Dendritic cell treated with granulocyte-macrophage colony-stimulating factor and Interleukin-4, amounts not matched to agents 40 ng/mL and 50 ng/mL, for 4 days (primary cell): ENCODE measurements around the gene RTRAF.

Source experiments
- H3K27ac Mint-ChIP-seq: one replicate; pipeline ENCODE4 v1.8.0; 2022; ENCODE audit warnings: mild to moderate bottlenecking, mixed read lengths
- H3K27me3 Mint-ChIP-seq: one replicate; pipeline ENCODE4 v1.8.0; 2022; ENCODE audit warnings: mild to moderate bottlenecking, mixed read lengths
- H3K36me3 Mint-ChIP-seq: one replicate; pipeline ENCODE4 v1.8.0; 2022; ENCODE audit warnings: low read depth, mixed read lengths
- H3K4me1 Mint-ChIP-seq: one replicate; pipeline ENCODE4 v1.8.0; 2022; ENCODE audit warnings: low read depth, mixed read lengths
- H3K4me3 Mint-ChIP-seq: one replicate; pipeline ENCODE4 v1.8.0; 2022; ENCODE audit warnings: mild to moderate bottlenecking, moderate library complexity, mixed read lengths
- H3K9me3 Mint-ChIP-seq: one replicate; pipeline ENCODE4 v1.8.0; 2022; ENCODE audit warnings: mixed read lengths
- intact Hi-C: fragments of 100-400 bp; cut with micrococcal nuclease; formaldehyde crosslinking; loops from one replicate; pipeline ENCODE4 v1.15.0; 2022

The RTRAF gene

DNA sequence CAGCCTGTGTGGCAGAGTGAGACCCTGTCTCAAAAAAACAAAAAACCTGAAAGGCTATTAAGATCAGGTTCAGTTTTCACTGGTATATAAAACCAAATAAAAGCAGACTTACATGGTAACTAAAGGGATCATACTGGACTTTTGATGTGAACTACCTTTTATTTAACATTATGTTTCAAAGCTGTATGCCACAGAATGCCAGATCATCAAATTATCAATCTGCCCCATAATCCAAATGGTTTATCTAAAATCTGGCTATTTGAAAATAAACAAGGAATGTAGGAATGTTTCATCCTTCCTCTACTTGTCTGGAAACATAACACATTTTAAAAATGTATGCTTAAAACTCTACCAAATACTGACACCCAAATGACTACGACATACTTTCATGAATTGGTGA is 65.3 kb downstream of the RTRAF start:
- Mint-ChIP-seq H3K4me1 (no peaks in the 10 kb centered on the region), H3K27ac (no peak overlapping the region), H3K4me3 (no peak overlapping the region), H3K9me3 (no peaks in the 10 kb centered on the region), H3K36me3 (no peaks in the 10 kb centered on the region), H3K27me3 (peaks cover 2% of the 10 kb centered on the region)
- intact Hi-C loops = no loop called here

DNA sequence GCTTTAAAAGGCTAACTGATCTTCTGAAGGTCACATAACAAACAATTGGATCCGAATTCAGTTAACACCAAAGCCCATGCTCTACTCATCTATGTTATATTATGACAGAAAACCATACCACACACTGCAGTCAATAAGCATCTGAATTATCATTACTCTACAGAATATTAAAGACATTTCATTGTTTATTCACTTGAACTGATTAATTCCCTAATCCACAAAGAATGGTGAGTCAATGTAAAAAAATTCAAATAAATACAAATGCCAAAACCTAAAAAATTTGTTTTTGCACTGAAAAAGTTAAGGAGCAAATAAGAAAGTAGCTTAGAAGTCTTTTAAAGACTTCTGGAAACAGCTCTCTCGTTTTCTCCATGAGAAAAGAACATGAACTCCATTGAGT is 65.8 kb downstream of the RTRAF start:
- Mint-ChIP-seq H3K27me3 (peaks cover 2% of the 10 kb centered on the region), H3K27ac (no peak overlapping the region), H3K36me3 (no peaks in the 10 kb centered on the region), H3K9me3 (no peaks in the 10 kb centered on the region), H3K4me1 (peaks cover 3% of the 10 kb centered on the region), H3K4me3 (no peak overlapping the region)
- intact Hi-C loops = no loop called here

DNA sequence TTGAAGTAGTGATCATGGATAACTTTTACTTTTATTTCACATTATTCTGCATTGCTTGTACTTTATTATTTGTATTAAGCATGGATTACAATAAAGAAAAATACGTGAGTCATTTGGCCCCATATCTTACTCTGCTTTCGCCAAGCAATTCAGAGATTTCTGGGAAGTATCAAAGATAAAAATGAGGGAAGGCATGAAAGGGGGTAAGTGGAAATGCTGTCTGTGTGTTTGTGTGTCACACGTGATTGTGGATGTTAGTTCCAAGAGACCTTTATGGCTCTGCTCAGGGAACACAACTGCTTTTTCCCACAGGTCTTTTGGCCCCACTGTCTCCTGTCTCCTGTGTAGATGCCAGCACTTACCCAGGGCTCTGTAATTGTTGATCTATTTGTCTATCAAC is 69.0 kb downstream of the RTRAF start:
- Mint-ChIP-seq H3K27me3 (peaks cover 7% of the 10 kb centered on the region), H3K27ac (no peak overlapping the region), H3K9me3 (no peaks in the 10 kb centered on the region), H3K4me1 (peaks cover 5% of the 10 kb centered on the region), H3K36me3 (no peaks in the 10 kb centered on the region), H3K4me3 (no peak overlapping the region)
- intact Hi-C loops = no loop called here

DNA sequence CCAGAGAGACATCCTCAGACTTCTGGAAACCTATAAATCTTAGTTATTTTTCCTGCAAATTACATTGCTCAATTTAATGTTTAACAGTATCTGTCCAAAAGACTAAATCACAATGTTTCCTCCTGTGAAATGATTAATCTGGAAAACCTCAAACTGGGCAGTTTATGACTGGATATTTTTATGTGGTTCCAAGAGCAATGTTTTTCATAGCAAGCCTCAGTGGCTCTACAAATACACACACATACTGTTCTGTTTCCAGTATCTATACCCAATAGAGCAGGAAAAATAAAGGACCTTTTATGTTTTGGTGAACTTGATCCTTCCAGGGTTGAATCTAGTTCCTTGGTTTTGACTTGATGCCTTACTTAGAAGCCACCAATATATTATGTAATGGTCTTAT is 70.3 kb downstream of the RTRAF start:
- H3K27ac Mint-ChIP-seq = no peak overlapping the region
- intact Hi-C loops = no loop called here

DNA sequence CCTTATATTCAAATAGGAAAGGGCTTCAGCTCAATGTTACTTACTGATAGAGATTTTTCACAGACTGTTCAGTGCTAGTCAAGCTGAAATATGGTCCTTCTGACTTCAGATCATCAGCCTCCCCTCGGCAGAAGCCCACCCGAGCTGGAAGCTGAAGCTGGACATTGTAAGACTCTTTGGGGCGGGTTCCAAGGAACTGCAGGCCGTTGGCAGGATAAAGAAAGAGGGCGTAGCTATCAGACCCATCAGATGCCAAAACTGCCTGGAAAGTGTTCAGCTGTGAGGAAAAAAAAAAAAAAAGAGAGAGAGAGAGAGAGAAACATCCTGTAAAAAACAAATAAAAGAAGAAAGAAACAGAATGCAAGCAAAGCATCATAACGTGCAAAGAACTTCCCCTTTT is 70.7 kb downstream of the RTRAF start:
- Mint-ChIP-seq H3K27ac (no peak overlapping the region), H3K9me3 (no peaks in the 10 kb centered on the region)
- intact Hi-C loops = no loop called here

More for the DNA sequence above, 70.3 kb downstream of the RTRAF start:
- H3K27me3 Mint-ChIP-seq = peaks cover 8% of the 10 kb centered on the region
- H3K4me3 Mint-ChIP-seq = no peak overlapping the region
- no peaks in the 10 kb centered on the region for H3K9me3 Mint-ChIP-seq
- peaks cover 5% of the 10 kb centered on the region for H3K4me1 Mint-ChIP-seq
- no peaks in the 10 kb centered on the region for H3K36me3 Mint-ChIP-seq

More for the DNA sequence above, 70.7 kb downstream of the RTRAF start:
- no peak overlapping the region for H3K4me3 Mint-ChIP-seq
- no peaks in the 10 kb centered on the region for H3K36me3 Mint-ChIP-seq
- peaks cover 5% of the 10 kb centered on the region for H3K4me1 Mint-ChIP-seq
- H3K27me3 Mint-ChIP-seq = peaks cover 10% of the 10 kb centered on the region
